Lower leg skin (tissue), 4 donors: ENCODE measurements around the gene WT1. TPM values are rescaled to one million over a fixed set of nuclear protein-coding genes. Genes with fewer than 3 reads are reported as not detected.

ENCODE experiments used
- DNase-seq, 2 donors: peaks; one replicate each; pipeline ENCODE4 v3.0.0-alpha.2; 2019; ENCODE audit warnings: low spot score in 2 of 2
- H3K4me3 ChIP-seq: fragments of 200-600 bp; sonication (generic); 2 replicates; pipeline ENCODE4 v1.5.1; 2017; ENCODE audit warnings: mild to moderate bottlenecking, low read depth; ENCODE audit not compliant: poor library complexity, severe bottlenecking
- CTCF ChIP-seq, 3 donors: fragments of 450-650 bp; IDR thresholded peaks; one replicate each; pipeline ENCODE4 v1.5.1; 2016; ENCODE audit warnings: antibody characterized with exemption in 3 of 3, mild to moderate bottlenecking in 3 of 3, moderate library complexity in 2 of 3
- POLR2A ChIP-seq, 2 donors: fragments of 450-650 bp; IDR thresholded peaks; one replicate each; pipeline ENCODE4 v1.6.1; 2016 to 2017; ENCODE audit warnings: antibody characterized with exemption in 2 of 2, mild to moderate bottlenecking in 1 of 2, moderate library complexity in 1 of 2
- WGBS, 2 donors: methylation state at CpG; one replicate each; pipeline ENCODE4 v1.1.5; 2018; 5-methylcytosine and 5-hydroxymethylcytosine counted together
- intact Hi-C: fragments of 100-400 bp; cut with DNase I; formaldehyde crosslinking; loops from one replicate; pipeline ENCODE4 v1.15.0; 2023; ENCODE audit warnings: low total_unique reads
- total RNA-seq, 4 donors: library from RNA; depleted of rRNA; stranded (reverse); fragments of >200 nt; gene quantifications; one replicate each; pipeline ENCODE4 v1.1.0, GENCODE V29; 2016

Gene WT1
- total RNA-seq, 4 donors from 2014 or later: not detected

DNA sequence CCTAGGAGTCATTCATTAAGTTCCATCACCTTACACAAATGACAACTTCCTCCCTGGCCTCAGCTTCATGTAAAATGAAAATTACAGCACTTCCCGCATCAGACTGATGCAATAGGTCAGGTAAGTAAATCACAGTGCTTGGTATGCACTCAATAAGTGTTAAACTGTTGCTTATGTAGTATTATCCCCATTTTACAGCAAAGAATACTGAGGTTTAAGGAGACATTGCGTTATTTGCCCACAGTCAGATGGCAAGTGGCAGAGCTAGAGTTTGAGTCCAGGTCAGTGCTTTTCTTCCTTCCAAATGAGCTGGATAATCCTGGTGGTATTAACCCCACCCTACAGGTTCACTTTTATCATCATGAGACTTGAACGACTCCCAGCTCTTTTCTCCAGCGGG lies 29.7 kb downstream of the WT1 start:
- TF ChIP-seq POLR2A (IDR thresholded peaks at IDR 0.05) (no peak), CTCF (IDR thresholded peaks at IDR 0.05) (no peak)
- H3K4me3 ChIP-seq: no peak overlapping the region
- intact Hi-C loops: no loop called here
- no peak for DNase-seq
- WGBS, 2 donors: 78 to 80% methylated on average over 4 of the region's 4 CpGs

- DNase-seq: no peak
- WGBS, 2 donors: 68 to 76% methylated on average over 2 of the region's 2 CpGs
- H3K4me3 ChIP-seq: no peak overlapping the region
- intact Hi-C loops: no loop called here
- TF ChIP-seq CTCF (IDR thresholded peaks at IDR 0.05) (no peak), POLR2A (IDR thresholded peaks at IDR 0.05) (no peak)
Measured at GRCh38 chr11:32402836-32403235, 32.5 kb downstream of the WT1 start.

DNA sequence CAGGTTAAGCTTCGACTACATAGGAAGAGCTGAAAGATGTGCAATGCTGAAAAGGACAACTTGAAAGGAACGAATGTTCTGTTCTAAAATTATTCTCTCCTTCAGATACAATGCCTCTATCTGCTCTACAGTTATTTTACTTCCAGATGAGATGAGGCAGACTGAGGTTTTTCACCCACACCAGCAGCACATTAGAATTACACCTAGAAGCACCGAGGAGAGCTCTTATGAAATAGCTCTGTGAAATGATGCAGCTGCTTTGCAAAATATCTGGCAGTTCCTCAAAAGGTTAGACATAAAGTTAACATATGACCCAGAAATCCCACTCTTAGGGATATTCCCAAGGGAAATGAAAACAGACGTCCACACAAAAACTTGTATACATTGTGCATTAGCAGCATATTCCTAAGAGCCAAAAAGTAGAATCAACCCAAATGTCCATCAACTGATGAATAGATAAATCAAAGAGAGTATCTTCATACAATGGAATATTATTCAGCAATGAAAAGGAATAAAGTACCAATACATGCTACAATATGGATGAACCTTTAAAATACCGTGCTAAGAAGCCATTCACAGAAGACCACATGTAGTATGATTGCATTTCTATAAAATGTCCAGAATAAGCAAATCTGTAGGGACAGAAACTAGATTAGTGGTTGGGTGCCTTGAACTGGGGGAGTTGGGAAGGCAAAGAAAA lies 34.5 kb downstream of the WT1 start:
- TF ChIP-seq CTCF (IDR thresholded peaks at IDR 0.05) (no peak), POLR2A (IDR thresholded peaks at IDR 0.05) (no peak)
- WGBS, 2 donors: 59 to 61% methylated on average over 5 of the region's 5 CpGs
- H3K4me3 ChIP-seq: no peak overlapping the region
- intact Hi-C loops: no loop called here
- no peak for DNase-seq

DNA sequence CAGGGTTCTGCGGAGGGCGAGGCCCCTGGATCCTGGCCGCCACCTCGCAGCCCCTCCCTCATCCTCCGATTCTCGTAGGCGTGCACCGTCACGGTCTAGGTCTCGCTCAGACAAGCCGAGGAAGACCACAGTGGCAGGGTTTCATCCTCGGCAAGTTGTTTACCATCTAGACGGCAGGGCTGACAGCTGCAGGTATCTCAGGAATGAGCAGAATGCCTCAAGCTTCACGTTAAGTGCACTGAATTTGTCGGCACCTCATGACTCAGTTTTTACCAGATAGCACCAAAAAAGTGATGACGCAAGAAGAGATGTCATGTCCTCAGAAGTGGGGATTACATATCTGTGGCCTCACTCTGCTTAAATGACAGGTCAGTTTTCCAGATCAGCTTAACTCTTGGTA lies 35.1 kb downstream of the WT1 start:
- 17 to 25% methylated on average over 16 of the region's 16 CpGs for WGBS, 2 donors
- no peak overlapping the region for H3K4me3 ChIP-seq
- intact Hi-C loops: no loop called here
- no peak for TF ChIP-seq CTCF (IDR thresholded peaks at IDR 0.05)
- TF ChIP-seq POLR2A (IDR thresholded peaks at IDR 0.05): no peak
- no peak for DNase-seq

GRCh38 chr11:32396991-32397390 lies 38.3 kb downstream of the WT1 start:
- TF ChIP-seq POLR2A (IDR thresholded peaks at IDR 0.05) (no peak), CTCF (IDR thresholded peaks at IDR 0.05) (no peak)
- H3K4me3 ChIP-seq: no peak overlapping the region
- intact Hi-C loops: no loop called here
- no peak for DNase-seq
- WGBS, 2 donors: 79 to 84% methylated on average over 4 of the region's 4 CpGs

- DNase-seq: no peak
- no peak overlapping the region for H3K4me3 ChIP-seq
- TF ChIP-seq CTCF (IDR thresholded peaks at IDR 0.05) (no peak), POLR2A (IDR thresholded peaks at IDR 0.05) (no peak)
- intact Hi-C loops: no loop called here
- WGBS, 2 donors: 80 to 83% methylated on average over 7 of the region's 7 CpGs
Measured at GRCh38 chr11:32396331-32396730, 39.0 kb downstream of the WT1 start.
